CMK (cell line): ENCODE measurements around the gene GPT2.

Source experiments
- DNase-seq: peaks from one replicate; pipeline ENCODE4 v3.0.0-alpha.2; 2010; ENCODE audit warnings: low read depth

Gene GPT2

GRCh38 chr16:46883690-46884512, at the start of gene GPT2:
TSS of gene GPT2 (plus strand) at chr16:46884362. CDS start at chr16:46884716, 354 bp downstream.
- peak; percentile 92 for DNase-seq

GRCh38 chr16:46836534-46837530, 47.3 kb upstream of the GPT2 start:
- no peak for DNase-seq

GRCh38 chr16:46839986-46840443, 44.1 kb upstream of the GPT2 start:
- no peak for DNase-seq

GRCh38 chr16:46842192-46842895, 41.8 kb upstream of the GPT2 start:
- no peak for DNase-seq

- DNase-seq = no peak
Measured at GRCh38 chr16:46843898-46844642, 40.1 kb upstream of the GPT2 start.

GRCh38 chr16:46844771-46845170, 39.4 kb upstream of the GPT2 start:
- no peak for DNase-seq

- no peak for DNase-seq
Measured at GRCh38 chr16:46845952-46846351, 38.2 kb upstream of the GPT2 start.

GRCh38 chr16:46848768-46849764, 35.1 kb upstream of the GPT2 start:
- no peak for DNase-seq

- no peak for DNase-seq
Measured at GRCh38 chr16:46850619-46851555, 33.3 kb upstream of the GPT2 start.

GRCh38 chr16:46852130-46852529, 32.0 kb upstream of the GPT2 start:
- no peak for DNase-seq

GRCh38 chr16:46853713-46854443, 30.3 kb upstream of the GPT2 start:
- no peak for DNase-seq

GRCh38 chr16:46854846-46855245, 29.3 kb upstream of the GPT2 start:
- no peak for DNase-seq

GRCh38 chr16:46855389-46855788, 28.8 kb upstream of the GPT2 start:
- no peak for DNase-seq

- no peak for DNase-seq
Measured at GRCh38 chr16:46857368-46857945, 26.7 kb upstream of the GPT2 start.

GRCh38 chr16:46858151-46858550, 26.0 kb upstream of the GPT2 start:
- DNase-seq = no peak

- no peak for DNase-seq
Measured at GRCh38 chr16:46859719-46860152, 24.4 kb upstream of the GPT2 start.

- no peak for DNase-seq
Measured at GRCh38 chr16:46862555-46863447, 21.4 kb upstream of the GPT2 start.
